GOT3 (cell line): ENCODE data around the gene PRAMEF8.
"Not testable (repeated sequence)": the region's sequence is repeated elsewhere in the genome, so short reads cannot be mapped to it uniquely, and the experiment has no call there.

Source experiments
- DNase-seq: peaks from one replicate; lab custom pipeline; 2025; ENCODE audit warnings: mixed read lengths; lab: John Stamatoyannopoulos, UW

The PRAMEF8 gene

GRCh38 chr1:13285037-13285436 lies at the start of gene PRAMEF8:
Gene PRAMEF8 (minus strand): TSS chr1:13285137. CDS start chr1:13284091, 1,046 bp downstream.
- DNase-seq: not testable (repeated sequence)

GRCh38 chr1:13315281-13315680 lies 30.3 kb upstream of the PRAMEF8 start, which contains the start of gene PRAMEF15:
Gene PRAMEF15 (plus strand): TSS chr1:13315581. CDS start chr1:13318408, 2,827 bp downstream.
- DNase-seq: not testable (repeated sequence)

- DNase-seq: not testable (repeated sequence)
These were observed 18.3 kb upstream of the PRAMEF8 start, which contains the start of gene PRAMEF33 for GRCh38 chr1:13303239-13303638. Gene PRAMEF33 (plus strand): TSS chr1:13303539. CDS start chr1:13305955, 2,416 bp downstream.

- DNase-seq: not testable (repeated sequence)
These were observed 17.3 kb upstream of the PRAMEF8 start for GRCh38 chr1:13302197-13302596.

- not testable (repeated sequence) for DNase-seq
These were observed 13.8 kb upstream of the PRAMEF8 start for GRCh38 chr1:13298699-13299098.

GRCh38 chr1:13297216-13297931 lies 12.4 kb upstream of the PRAMEF8 start:
- not testable (repeated sequence) for DNase-seq

GRCh38 chr1:13289030-13289429 lies 4.1 kb upstream of the PRAMEF8 start:
- not testable (repeated sequence) for DNase-seq

GRCh38 chr1:13279617-13280016 lies 5.3 kb downstream of the PRAMEF8 start:
- DNase-seq: not testable (repeated sequence)

GRCh38 chr1:13277016-13277415 lies 7.9 kb downstream of the PRAMEF8 start:
- DNase-seq: not testable (repeated sequence)

- DNase-seq: not testable (repeated sequence)
These were observed 19.8 kb downstream of the PRAMEF8 start for GRCh38 chr1:13265124-13265523.

GRCh38 chr1:13253898-13254297 lies 31.0 kb downstream of the PRAMEF8 start, which contains the start of gene PRAMEF5:
Gene PRAMEF5 (plus strand): TSS chr1:13254198. CDS start chr1:13259269, 5,071 bp downstream.
- not testable (repeated sequence) for DNase-seq

GRCh38 chr1:13247122-13247521 lies 37.8 kb downstream of the PRAMEF8 start:
- not testable (repeated sequence) for DNase-seq

- DNase-seq: not testable (repeated sequence)
These were observed 38.4 kb downstream of the PRAMEF8 start for GRCh38 chr1:13246554-13246871.

GRCh38 chr1:13245841-13246553 lies 38.9 kb downstream of the PRAMEF8 start:
- not testable (repeated sequence) for DNase-seq

GRCh38 chr1:13243536-13244263 lies 41.2 kb downstream of the PRAMEF8 start:
- not testable (repeated sequence) for DNase-seq

GRCh38 chr1:13239633-13240032 lies 45.3 kb downstream of the PRAMEF8 start:
- DNase-seq: not testable (repeated sequence)

GRCh38 chr1:13237572-13237971 lies 47.4 kb downstream of the PRAMEF8 start:
- DNase-seq: not testable (repeated sequence)

- not testable (repeated sequence) for DNase-seq
These were observed 50.9 kb downstream of the PRAMEF8 start for GRCh38 chr1:13234057-13234456.

GRCh38 chr1:13232056-13232455 lies 52.9 kb downstream of the PRAMEF8 start:
- not testable (repeated sequence) for DNase-seq
